A673 (cell line): ENCODE data around the gene GABARAPL2. TPM values are rescaled to one million over a fixed set of nuclear protein-coding genes. Genes with fewer than 3 reads are reported as not detected.
A peak's percentile ranks its signal among the peaks of the same experiment; 100 is the strongest.
"Not testable (repeated sequence)": the region's sequence is repeated elsewhere in the genome, so short reads cannot be mapped to it uniquely, and the experiment has no call there.

Experiments used
- BruUV-seq: library from RNA; stranded (reverse); fragments of 400-500 nt; replicated peaks from 2 replicates; lab custom pipeline; 2021; lab: Mats Ljungman, UMichigan
- CTCF ChIA-PET: fragments of 300-600 bp; sonication (Branson Sonifier 250); formaldehyde crosslinking; loops from one replicate; lab custom pipeline; 2022; ENCODE audit warnings: antibody characterized with exemption; lab: Charles Lee
- POLR2A ChIA-PET: fragments of 300-600 bp; sonication (Branson Sonifier 250); formaldehyde crosslinking; loops from one replicate; lab custom pipeline; 2022; ENCODE audit warnings: antibody characterized with exemption; ENCODE audit not compliant: low non-redundant PET; lab: Charles Lee
- DNase-seq: peaks from one replicate; pipeline ENCODE4 v3.0.0-alpha.2; 2015; ENCODE audit warnings: low spot score
- H3K27ac ChIP-seq: fragments of 200-600 bp; sonication (generic); 2 replicates; pipeline ENCODE4 v1.5.1; 2016; ENCODE audit warnings: mixed run types, low read depth, mild to moderate bottlenecking, mixed read lengths, antibody characterized with exemption, low read length; ENCODE audit not compliant: poor library complexity, severe bottlenecking
- H3K27me3 ChIP-seq: fragments of 200-600 bp; sonication (generic); replicated peaks from 2 replicates; pipeline ENCODE4 v1.6.1; 2017; ENCODE audit warnings: mixed run types, low read depth, mild to moderate bottlenecking, mixed read lengths, antibody characterized with exemption, low read length; ENCODE audit not compliant: insufficient read depth, poor library complexity
- H3K36me3 ChIP-seq: fragments of 200-600 bp; sonication (generic); 2 replicates; pipeline ENCODE4 v1.6.1; 2016; ENCODE audit warnings: mixed run types, mild to moderate bottlenecking, mixed read lengths, antibody characterized with exemption, low read length; ENCODE audit not compliant: insufficient read depth, poor library complexity, severe bottlenecking
- H3K4me1 ChIP-seq: fragments of 200-600 bp; sonication (generic); 2 replicates; pipeline ENCODE4 v1.6.1; 2017; ENCODE audit warnings: mixed run types, mild to moderate bottlenecking, mixed read lengths, antibody characterized with exemption, low read length; ENCODE audit not compliant: insufficient read depth, poor library complexity, severe bottlenecking
- H3K4me3 ChIP-seq: fragments of 200-600 bp; sonication (generic); 2 replicates; pipeline ENCODE4 v1.5.1; 2016; ENCODE audit warnings: low read depth, mixed run types, mild to moderate bottlenecking, mixed read lengths, low read length; ENCODE audit not compliant: poor library complexity, severe bottlenecking
- H3K9me3 ChIP-seq: fragments of 200-600 bp; sonication (generic); 2 replicates; pipeline ENCODE4 v1.6.1; 2016; ENCODE audit warnings: mixed run types, low read depth, mild to moderate bottlenecking, mixed read lengths, antibody characterized with exemption, low read length; ENCODE audit not compliant: poor library complexity, severe bottlenecking
- CTCF ChIP-seq: fragments of 300-800, 200-600 bp; sonication (generic); conservative IDR thresholded peaks from 2 replicates; pipeline ENCODE4 v1.5.1; 2017; ENCODE audit warnings: low read depth, mild to moderate bottlenecking, antibody characterized with exemption, low read length, moderate library complexity, mixed read lengths
- EZH2 ChIP-seq: fragments of 200-600 bp; sonication (generic); IDR thresholded peaks from 2 replicates; pipeline ENCODE4 v1.6.1; 2017; ENCODE audit warnings: borderline replicate concordance, low read depth, mild to moderate bottlenecking, mixed read lengths, antibody characterized with exemption, low read length; ENCODE audit not compliant: poor library complexity, severe bottlenecking
- intact Hi-C: fragments of 100-400 bp; cut with micrococcal nuclease; formaldehyde crosslinking; loops from one replicate; pipeline ENCODE4 v1.10.0; 2022; ENCODE audit not compliant: unreplicated experiment
- total RNA-seq: library from RNA; stranded (reverse); gene quantifications from 2 replicates; pipeline ENCODE4 v1.2.3, GENCODE V29; 2021

Gene GABARAPL2
- total RNA-seq, 1 experiment from 2014 or later, result 95.4 TPM

- CTCF ChIA-PET, result no interaction called here
- intact Hi-C loops, result no loop called here
- POLR2A ChIA-PET, result no interaction called here
- Histone ChIP-seq H3K4me3 (no peak overlapping the region), H3K36me3 (no peaks in the 10 kb centered on the region), H3K9me3 (no peaks in the 10 kb centered on the region), H3K27ac (no peak overlapping the region), H3K4me1 (peaks cover 11% of the 10 kb centered on the region), H3K27me3 (no peaks in the 10 kb centered on the region)
- DNase-seq, result no peak
- no peak for TF ChIP-seq CTCF
- TF ChIP-seq EZH2, result no peak
- no TSS peak for BruUV-seq
Measured at GRCh38 chr16:75588716-75589115, 22.5 kb downstream of the GABARAPL2 start.

- no peak for DNase-seq
- no peaks in the 10 kb centered on the region for H3K27me3 ChIP-seq
- BruUV-seq, result no TSS peak
- peaks cover 17% of the 10 kb centered on the region for H3K4me1 ChIP-seq
- POLR2A ChIA-PET, result no interaction called here
- intact Hi-C loops, result no loop called here
- TF ChIP-seq CTCF, result no peak
- TF ChIP-seq EZH2, result no peak
- H3K4me3 ChIP-seq, result no peak overlapping the region
- no peaks in the 10 kb centered on the region for H3K9me3 ChIP-seq
- CTCF ChIA-PET, result no interaction called here
- no peak overlapping the region for H3K27ac ChIP-seq
- H3K36me3 ChIP-seq, result no peaks in the 10 kb centered on the region
Measured at GRCh38 chr16:75589306-75589705, 23.1 kb downstream of the GABARAPL2 start.

- ChIA-PET POLR2A (interaction anchor here (0.6 kb wide), 2 partner anchors 32 to 169 kb away, joined by 5 to 10 read pairs; no protein-coding TSS in a partner anchor), CTCF (interaction anchor here (0.5 to 1.0 kb wide), 2 partner anchors 69 to 74 kb away, joined by 3 read pairs; no protein-coding TSS in a partner anchor)
- no peaks in the 10 kb centered on the region for H3K27me3 ChIP-seq
- H3K27ac ChIP-seq, result peak overlapping the region; percentile 45
- no peaks in the 10 kb centered on the region for H3K9me3 ChIP-seq
- intact Hi-C loops, result no loop called here
- TF ChIP-seq EZH2 (no peak), CTCF (no peak)
- peaks cover 30% of the 10 kb centered on the region for H3K4me1 ChIP-seq
- no TSS peak for BruUV-seq
- DNase-seq, result peak; percentile 37
- no peaks in the 10 kb centered on the region for H3K36me3 ChIP-seq
- H3K4me3 ChIP-seq, result no peak overlapping the region
Measured at GRCh38 chr16:75590920-75591843, 25.0 kb downstream of the GABARAPL2 start.

GRCh38 chr16:75591927-75592326 is 25.7 kb downstream of the GABARAPL2 start:
- DNase-seq, H3K36me3 ChIP-seq, H3K27me3 ChIP-seq, H3K4me3 ChIP-seq, intact Hi-C loops, H3K9me3 ChIP-seq, BruUV-seq, H3K27ac ChIP-seq: not testable (repeated sequence)
- ChIA-PET CTCF (interaction anchor here (0.6 to 1.0 kb wide), 2 partner anchors 27 to 70 kb away, joined by 3 read pairs; no protein-coding TSS in a partner anchor), POLR2A (interaction anchor here (0.6 kb wide), 1 partner anchor 33 kb away, joined by 5 read pairs; no protein-coding TSS in a partner anchor)
- peaks cover 30% of the 10 kb centered on the region for H3K4me1 ChIP-seq
